ENCODE measurements around the gene TBC1D9B. TPM values are rescaled to one million over a fixed set of nuclear protein-coding genes. Genes with fewer than 3 reads are reported as not detected.

TBC1D9B gene
- total RNA-seq, 1 donor from 2014 or later = 31.1 TPM

DNA sequence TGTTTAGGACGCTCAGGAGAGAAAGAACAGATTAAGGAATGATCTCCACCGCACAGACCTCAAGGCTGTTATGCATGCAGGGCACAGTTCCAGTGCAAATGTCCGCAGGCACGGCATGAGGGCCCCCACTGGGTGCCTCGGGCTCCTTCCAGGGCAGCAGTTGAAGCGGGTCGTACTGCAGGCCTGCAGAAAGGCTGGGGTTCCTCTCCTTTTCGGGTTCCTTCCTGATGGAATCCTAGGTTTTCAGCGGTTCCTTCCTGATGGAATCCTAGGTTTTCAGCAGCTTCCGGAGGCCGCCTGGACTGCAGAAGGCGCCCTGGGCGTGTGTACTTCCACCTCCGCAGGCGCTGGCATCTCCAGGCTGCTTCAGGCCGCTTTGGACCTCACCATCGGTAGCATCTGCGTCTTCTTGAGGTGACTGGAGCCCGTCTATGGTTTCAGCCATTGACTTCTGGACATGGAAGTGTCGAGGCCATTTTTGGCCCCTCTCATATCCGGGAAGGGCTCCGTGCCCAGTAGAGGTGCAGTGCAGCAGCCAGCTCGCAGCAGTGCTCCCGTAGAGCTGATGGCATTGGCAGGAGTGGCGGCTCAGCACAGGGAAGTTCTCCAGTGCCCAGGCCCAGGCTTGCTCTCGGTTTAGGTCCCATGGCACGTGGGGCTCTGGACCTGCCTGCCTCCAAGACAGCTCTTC, 95.4 kb downstream of the TBC1D9B start:
- Histone ChIP-seq H3K4me3 (no peak overlapping the region), H3K9me3 (replicated peaks) (no peaks in the 10 kb centered on the region), H3K27me3 (ENCODE audit: low read depth) (no peaks in the 10 kb centered on the region), H3K27ac (replicated peaks) (no peak overlapping the region), H3K4me1 (peaks cover 17% of the 10 kb centered on the region), H3K36me3 (peaks cover 6% of the 10 kb centered on the region)
- DNase-seq = no peak
- TF ChIP-seq, protein P1, sequence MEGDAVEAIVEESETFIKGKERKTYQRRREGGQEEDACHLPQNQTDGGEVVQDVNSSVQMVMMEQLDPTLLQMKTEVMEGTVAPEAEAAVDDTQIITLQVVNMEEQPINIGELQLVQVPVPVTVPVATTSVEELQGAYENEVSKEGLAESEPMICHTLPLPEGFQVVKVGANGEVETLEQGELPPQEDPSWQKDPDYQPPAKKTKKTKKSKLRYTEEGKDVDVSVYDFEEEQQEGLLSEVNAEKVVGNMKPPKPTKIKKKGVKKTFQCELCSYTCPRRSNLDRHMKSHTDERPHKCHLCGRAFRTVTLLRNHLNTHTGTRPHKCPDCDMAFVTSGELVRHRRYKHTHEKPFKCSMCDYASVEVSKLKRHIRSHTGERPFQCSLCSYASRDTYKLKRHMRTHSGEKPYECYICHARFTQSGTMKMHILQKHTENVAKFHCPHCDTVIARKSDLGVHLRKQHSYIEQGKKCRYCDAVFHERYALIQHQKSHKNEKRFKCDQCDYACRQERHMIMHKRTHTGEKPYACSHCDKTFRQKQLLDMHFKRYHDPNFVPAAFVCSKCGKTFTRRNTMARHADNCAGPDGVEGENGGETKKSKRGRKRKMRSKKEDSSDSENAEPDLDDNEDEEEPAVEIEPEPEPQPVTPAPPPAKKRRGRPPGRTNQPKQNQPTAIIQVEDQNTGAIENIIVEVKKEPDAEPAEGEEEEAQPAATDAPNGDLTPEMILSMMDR (IDR thresholded peaks at IDR 0.05; ENCODE audit: borderline replicate concordance) = no peak
- intact Hi-C loops (cut with micrococcal nuclease) = no loop called here

Other genes starting within 250 kb of the TBC1D9B start
- gene CBY3, start 226.9 kb downstream of the TBC1D9B start, total RNA-seq = not detected
- 414 TPM for gene CANX, start 208.9 kb downstream of the TBC1D9B start, total RNA-seq
- 11.8 TPM for gene MAML1, start 175.1 kb downstream of the TBC1D9B start, total RNA-seq
- gene LTC4S, start 113.9 kb downstream of the TBC1D9B start, total RNA-seq = 10.9 TPM
- gene MGAT4B, start 101.0 kb downstream of the TBC1D9B start, total RNA-seq = 98.7 TPM
- 438 TPM for gene SQSTM1, start 87.0 kb downstream of the TBC1D9B start, total RNA-seq
- 13.1 TPM for gene MRNIP, start 49.1 kb downstream of the TBC1D9B start, total RNA-seq
- gene RNF130, start 163.9 kb upstream of the TBC1D9B start, total RNA-seq = 45.9 TPM